PFSK-1 (cell line): ENCODE data around the gene ZMYND11.

Experiments used
- POLR2AphosphoS5 ChIP-seq: IDR thresholded peaks from 2 replicates; pipeline ENCODE4 v1.6.1; 2012; ENCODE audit warnings: low read depth, mild to moderate bottlenecking, control low read depth, low read length, moderate library complexity
- REST ChIP-seq, 2 experiments: IDR thresholded peaks; 2 replicates each; pipeline versions ENCODE4 v1.6.1 to v1.8.0; 2011 to 2012; ENCODE audit warnings: low read depth in 2 of 2, low read length in 2 of 2, control low read depth in 1 of 2, inconsistent platforms in 1 of 2, mild to moderate bottlenecking in 1 of 2, moderate library complexity in 1 of 2; ENCODE audit not compliant: insufficient read depth in 1 of 2
- SIN3A ChIP-seq: IDR thresholded peaks from 2 replicates; pipeline ENCODE4 v1.6.1; 2012; ENCODE audit warnings: mild to moderate bottlenecking, low read length, moderate library complexity, borderline replicate concordance; ENCODE audit not compliant: insufficient read depth
- TAF1 ChIP-seq: IDR thresholded peaks from 2 replicates; pipeline ENCODE4 v1.6.1; 2012; ENCODE audit warnings: low read length, control low read depth, borderline replicate concordance; ENCODE audit not compliant: insufficient read depth

- TF ChIP-seq REST (IDR thresholded peaks at IDR 0.05; ENCODE audit: insufficient read depth in 1 of 2, low read depth in 2 of 2, low read length in 2 of 2) (no peak), TAF1 (no peak), POLR2AphosphoS5 (no peak), SIN3A (no peak)
Measured at GRCh38 chr10:104416-104815, 30.8 kb upstream of the ZMYND11 start.
